ENCODE data around the gene LRRC49.

- no peak for TF ChIP-seq CTCF (conservative IDR thresholded peaks at IDR 0.05; ENCODE audit: low read length)
- TF ChIP-seq EZH2phosphoT487 (IDR thresholded peaks at IDR 0.05; ENCODE audit: borderline replicate concordance, low read depth, low read length): no peak
Measured at GRCh38 chr15:71088155-71088554, 195.5 kb downstream of the LRRC49 start.
